ENCODE measurements around the gene CYP24A1.

CYP24A1 gene

GRCh38 chr20:54173653-54174456, at the start of gene CYP24A1:
Gene CYP24A1, minus strand, starts transcription at chr20:54173986. Its CDS starts 407 bp downstream, at chr20:54173579.
- no peaks in the 10 kb centered on the region for H3K9me3 ChIP-seq
- peaks cover 53% of the 10 kb centered on the region for H3K27me3 ChIP-seq
- H3K27ac ChIP-seq, result no peak within 1 kb of the TSS
- H3K36me3 ChIP-seq, result no peaks in the 10 kb centered on the region
- TF ChIP-seq CTCF (IDR thresholded peaks at IDR 0.05), result no peak
- H3K4me3 ChIP-seq (ENCODE audit: low read depth in 1 of 2, low read length in 1 of 2), result peak within 1 kb of the TSS; percentile 55 to 59
- H3K4me1 ChIP-seq (ENCODE audit: control insufficient read depth in 1 of 2, insufficient read depth in 1 of 2, low read depth in 1 of 2, low read length in 1 of 2), result peaks cover 25% of the 10 kb centered on the region in 2 experiments

GRCh38 chr20:54223285-54223684, 49.5 kb upstream of the CYP24A1 start:
- H3K27ac ChIP-seq, result no peak overlapping the region
- TF ChIP-seq CTCF (IDR thresholded peaks at IDR 0.05), result no peak
- H3K4me1 ChIP-seq (ENCODE audit: control insufficient read depth in 1 of 2, insufficient read depth in 1 of 2, low read depth in 1 of 2, low read length in 1 of 2), result no peaks in the 10 kb centered on the region
- no peaks in the 10 kb centered on the region for H3K36me3 ChIP-seq
- no peaks in the 10 kb centered on the region for H3K27me3 ChIP-seq
- H3K4me3 ChIP-seq (ENCODE audit: low read depth in 1 of 2, low read length in 1 of 2), result no peak overlapping the region
- no peaks in the 10 kb centered on the region for H3K9me3 ChIP-seq

DNA sequence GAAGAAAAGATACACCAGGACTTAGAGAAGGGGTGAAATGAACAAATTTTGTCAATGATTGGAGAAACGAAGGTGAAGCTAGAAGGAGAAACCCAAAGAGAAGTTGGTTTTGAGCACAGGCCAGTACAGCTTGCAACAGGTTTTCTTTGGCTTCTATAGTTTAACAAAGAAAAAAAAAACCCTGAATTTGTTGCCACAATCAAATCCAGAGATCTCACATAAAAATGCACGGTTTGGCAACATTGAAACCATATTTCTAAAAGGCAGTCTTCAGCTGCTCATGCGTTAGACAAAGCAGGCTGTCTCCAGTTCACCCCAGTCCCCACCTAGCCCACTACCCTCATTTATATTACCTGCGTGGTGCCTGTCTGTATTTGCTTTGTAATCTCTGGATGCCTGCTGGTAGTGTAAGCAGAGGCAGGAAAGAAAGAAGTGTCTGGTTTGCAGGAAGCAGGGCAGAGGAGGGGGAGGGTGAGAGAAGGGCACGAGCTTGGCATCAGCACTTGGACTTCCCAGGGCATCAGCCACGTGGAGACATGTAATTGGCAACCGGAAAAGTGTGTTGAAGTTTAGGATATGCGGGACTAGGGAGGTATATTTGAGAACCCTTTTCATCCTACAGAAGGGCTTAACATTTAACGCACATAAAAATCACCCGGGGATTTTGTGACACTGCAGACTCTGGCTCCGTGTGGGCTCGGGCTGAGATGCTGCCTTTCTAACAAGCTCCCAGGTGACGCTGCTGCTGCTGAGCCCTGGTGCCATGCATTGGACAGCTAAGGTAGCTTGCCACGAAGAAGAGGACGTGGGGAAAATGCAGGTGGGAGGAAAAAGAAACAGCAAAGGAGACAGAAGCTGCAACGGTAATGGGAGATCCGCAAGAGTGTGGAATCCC, 48.5 kb upstream of the CYP24A1 start:
- Histone ChIP-seq H3K4me3 (ENCODE audit: low read depth in 1 of 2, low read length in 1 of 2) (no peak overlapping the region), H3K4me1 (ENCODE audit: control insufficient read depth in 1 of 2, insufficient read depth in 1 of 2, low read depth in 1 of 2, low read length in 1 of 2) (no peaks in the 10 kb centered on the region), H3K36me3 (peaks cover 6% of the 10 kb centered on the region), H3K27me3 (no peaks in the 10 kb centered on the region), H3K9me3 (no peaks in the 10 kb centered on the region), H3K27ac (no peak overlapping the region)
- no peak for TF ChIP-seq CTCF (IDR thresholded peaks at IDR 0.05)

DNA sequence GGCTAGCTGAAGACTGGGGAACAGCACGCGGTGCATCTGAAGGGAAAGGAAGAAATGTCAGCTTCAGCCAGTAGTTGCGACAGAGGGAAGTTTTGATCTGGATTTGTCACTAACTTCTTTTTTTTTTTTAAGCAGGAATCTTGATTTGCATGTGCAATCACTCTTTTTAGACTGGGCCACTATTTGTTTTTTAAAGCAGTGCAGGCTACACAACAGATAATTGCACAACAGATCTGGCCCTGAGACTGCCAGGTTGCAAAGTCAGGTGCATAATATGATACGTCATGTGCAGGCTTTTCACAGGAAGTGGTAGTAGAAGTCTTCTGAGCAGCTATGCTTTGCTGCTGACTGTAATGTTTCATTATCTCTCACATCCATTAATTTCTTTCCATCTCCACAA, 47.6 kb upstream of the CYP24A1 start:
- TF ChIP-seq CTCF (IDR thresholded peaks at IDR 0.05), result no peak
- H3K9me3 ChIP-seq, result no peaks in the 10 kb centered on the region
- no peaks in the 10 kb centered on the region for H3K27me3 ChIP-seq
- no peaks in the 10 kb centered on the region for H3K4me1 ChIP-seq (ENCODE audit: control insufficient read depth in 1 of 2, insufficient read depth in 1 of 2, low read depth in 1 of 2, low read length in 1 of 2)
- H3K27ac ChIP-seq, result no peak overlapping the region
- H3K36me3 ChIP-seq, result peaks cover 12% of the 10 kb centered on the region
- no peak overlapping the region for H3K4me3 ChIP-seq (ENCODE audit: low read depth in 1 of 2, low read length in 1 of 2)

- peaks cover 14% of the 10 kb centered on the region for H3K36me3 ChIP-seq
- no peaks in the 10 kb centered on the region for H3K27me3 ChIP-seq
- no peak for TF ChIP-seq CTCF (IDR thresholded peaks at IDR 0.05)
- no peak overlapping the region for H3K4me3 ChIP-seq (ENCODE audit: low read depth in 1 of 2, low read length in 1 of 2)
- no peak overlapping the region for H3K27ac ChIP-seq
- no peaks in the 10 kb centered on the region for H3K9me3 ChIP-seq
- no peaks in the 10 kb centered on the region for H3K4me1 ChIP-seq (ENCODE audit: control insufficient read depth in 1 of 2, insufficient read depth in 1 of 2, low read depth in 1 of 2, low read length in 1 of 2)
Measured at GRCh38 chr20:54220722-54221121, 46.9 kb upstream of the CYP24A1 start.

Data from neutrophil (primary cell).